ENCODE measurements around the gene CCSER2. TPM values are rescaled to one million over a fixed set of nuclear protein-coding genes. Genes with fewer than 3 reads are reported as not detected.
A peak's percentile ranks its signal among the peaks of the same experiment; 100 is the strongest.

Gene CCSER2
- total and polyA plus RNA-seq, 4 donors = 54.1 to 108 (median 66.8) TPM

- peak in 1 of 6 donors; percentile 58 for DNase-seq (ENCODE audit: low read depth in 4 of 6, low spot score in 6 of 6)
- no CpG with 5 or more reads among the region's 3 CpGs for WGBS (ENCODE audit: insufficient coverage)
- no peak overlapping the region for H3K27ac ChIP-seq (ENCODE audit: low read depth, low read length)
- no peak overlapping the region for H3K4me3 ChIP-seq (ENCODE audit: low read depth, low read length)
- H3K4me1 ChIP-seq (ENCODE audit: control insufficient read depth, insufficient read depth, low read length) = peaks cover 4% of the 10 kb centered on the region
- no peaks in the 10 kb centered on the region for H3K27me3 ChIP-seq (ENCODE audit: control insufficient read depth, insufficient read depth, low read length)
- H3K36me3 ChIP-seq (ENCODE audit: control insufficient read depth, insufficient read depth, low read length) = no peaks in the 10 kb centered on the region
- H3K9me3 ChIP-seq (ENCODE audit: control insufficient read depth, insufficient read depth, low read length) = no peaks in the 10 kb centered on the region
These were observed 224.1 kb downstream of the CCSER2 start for GRCh38 chr10:84552478-84552877.

GRCh38 chr10:84562592-84562991 is 234.2 kb downstream of the CCSER2 start:
- Histone ChIP-seq H3K27me3 (ENCODE audit: control insufficient read depth, insufficient read depth, low read length) (no peaks in the 10 kb centered on the region), H3K27ac (ENCODE audit: low read depth, low read length) (no peak overlapping the region), H3K4me1 (ENCODE audit: control insufficient read depth, insufficient read depth, low read length) (no peaks in the 10 kb centered on the region), H3K4me3 (ENCODE audit: low read depth, low read length) (no peak overlapping the region), H3K9me3 (ENCODE audit: control insufficient read depth, insufficient read depth, low read length) (no peaks in the 10 kb centered on the region), H3K36me3 (ENCODE audit: control insufficient read depth, insufficient read depth, low read length) (no peaks in the 10 kb centered on the region)
- no peak for DNase-seq (ENCODE audit: low read depth in 4 of 6, low spot score in 6 of 6)
- no CpG with 5 or more reads among the region's 6 CpGs for WGBS (ENCODE audit: insufficient coverage)

- DNase-seq (ENCODE audit: low read depth in 4 of 6, low spot score in 6 of 6) = no peak
- 75% methylated on average over 4 of the region's 5 CpGs for WGBS (ENCODE audit: insufficient coverage)
- Histone ChIP-seq H3K27me3 (ENCODE audit: control insufficient read depth, insufficient read depth, low read length) (no peaks in the 10 kb centered on the region), H3K36me3 (ENCODE audit: control insufficient read depth, insufficient read depth, low read length) (no peaks in the 10 kb centered on the region), H3K27ac (ENCODE audit: low read depth, low read length) (no peak overlapping the region), H3K4me1 (ENCODE audit: control insufficient read depth, insufficient read depth, low read length) (no peaks in the 10 kb centered on the region), H3K4me3 (ENCODE audit: low read depth, low read length) (no peak overlapping the region), H3K9me3 (ENCODE audit: control insufficient read depth, insufficient read depth, low read length) (no peaks in the 10 kb centered on the region)
These were observed 235.0 kb downstream of the CCSER2 start for GRCh38 chr10:84563355-84563754.

GRCh38 chr10:84563868-84564267 is 235.5 kb downstream of the CCSER2 start:
- Histone ChIP-seq H3K4me3 (ENCODE audit: low read depth, low read length) (no peak overlapping the region), H3K9me3 (ENCODE audit: control insufficient read depth, insufficient read depth, low read length) (no peaks in the 10 kb centered on the region), H3K36me3 (ENCODE audit: control insufficient read depth, insufficient read depth, low read length) (no peaks in the 10 kb centered on the region), H3K27me3 (ENCODE audit: control insufficient read depth, insufficient read depth, low read length) (no peaks in the 10 kb centered on the region), H3K27ac (ENCODE audit: low read depth, low read length) (no peak overlapping the region), H3K4me1 (ENCODE audit: control insufficient read depth, insufficient read depth, low read length) (no peaks in the 10 kb centered on the region)
- 80% methylated on average over 3 of the region's 4 CpGs for WGBS (ENCODE audit: insufficient coverage)
- no peak for DNase-seq (ENCODE audit: low read depth in 4 of 6, low spot score in 6 of 6)

- DNase-seq (ENCODE audit: low read depth in 4 of 6, low spot score in 6 of 6) = no peak
- no CpG with 5 or more reads among the region's 6 CpGs for WGBS (ENCODE audit: insufficient coverage)
- H3K4me1 ChIP-seq (ENCODE audit: control insufficient read depth, insufficient read depth, low read length) = no peaks in the 10 kb centered on the region
- H3K27ac ChIP-seq (ENCODE audit: low read depth, low read length) = no peak overlapping the region
- no peak overlapping the region for H3K4me3 ChIP-seq (ENCODE audit: low read depth, low read length)
- H3K36me3 ChIP-seq (ENCODE audit: control insufficient read depth, insufficient read depth, low read length) = no peaks in the 10 kb centered on the region
- H3K27me3 ChIP-seq (ENCODE audit: control insufficient read depth, insufficient read depth, low read length) = no peaks in the 10 kb centered on the region
- no peaks in the 10 kb centered on the region for H3K9me3 ChIP-seq (ENCODE audit: control insufficient read depth, insufficient read depth, low read length)
These were observed 237.6 kb downstream of the CCSER2 start for GRCh38 chr10:84565881-84566582.

- WGBS (ENCODE audit: insufficient coverage) = no CpG with 5 or more reads among the region's 2 CpGs
- no peaks in the 10 kb centered on the region for H3K9me3 ChIP-seq (ENCODE audit: control insufficient read depth, insufficient read depth, low read length)
- H3K27me3 ChIP-seq (ENCODE audit: control insufficient read depth, insufficient read depth, low read length) = no peaks in the 10 kb centered on the region
- no peaks in the 10 kb centered on the region for H3K36me3 ChIP-seq (ENCODE audit: control insufficient read depth, insufficient read depth, low read length)
- no peaks in the 10 kb centered on the region for H3K4me1 ChIP-seq (ENCODE audit: control insufficient read depth, insufficient read depth, low read length)
- DNase-seq (ENCODE audit: low read depth in 4 of 6, low spot score in 6 of 6) = no peak
- H3K27ac ChIP-seq (ENCODE audit: low read depth, low read length) = no peak overlapping the region
- H3K4me3 ChIP-seq (ENCODE audit: low read depth, low read length) = no peak overlapping the region
These were observed 238.7 kb downstream of the CCSER2 start for GRCh38 chr10:84567133-84567532.

Other genes with a start within 250 kb of the CCSER2 start
- 100 to 1,000 TPM; 144 to 204 TPM for gene GHITM, start 189.1 kb upstream of the CCSER2 start, total RNA-seq
- gene GHITM, start 189.1 kb upstream of the CCSER2 start, polyA plus RNA-seq (ENCODE audit: insufficient read length in 2 of 2) = 100 to 1,000 TPM; 164 to 187 TPM
- gene GPR15LG, start 154.8 kb upstream of the CCSER2 start, total RNA-seq = not detected
- not detected for gene GPR15LG, start 154.8 kb upstream of the CCSER2 start, polyA plus RNA-seq (ENCODE audit: insufficient read length in 2 of 2)
- 1 to 10 TPM; 4.7 to 5.4 TPM for gene CDHR1, start 134.1 kb upstream of the CCSER2 start, total RNA-seq
- gene CDHR1, start 134.1 kb upstream of the CCSER2 start, polyA plus RNA-seq (ENCODE audit: insufficient read length in 2 of 2) = 10 to 100 TPM; 11.1 to 14.1 TPM
- not detected for gene LRIT2, start 103.0 kb upstream of the CCSER2 start, total RNA-seq
- gene LRIT2, start 103.0 kb upstream of the CCSER2 start, polyA plus RNA-seq (ENCODE audit: insufficient read length in 2 of 2) = under 1 TPM; 0.24 to 0.33 TPM
- gene LRIT1, start 87.0 kb upstream of the CCSER2 start, total RNA-seq = not detected
- not detected for gene LRIT1, start 87.0 kb upstream of the CCSER2 start, polyA plus RNA-seq (ENCODE audit: insufficient read length in 2 of 2)
- 1 to 10 TPM; 3.4 to 5.2 TPM for gene RGR, start 83.5 kb upstream of the CCSER2 start, total RNA-seq
- gene RGR, start 83.5 kb upstream of the CCSER2 start, polyA plus RNA-seq (ENCODE audit: insufficient read length in 2 of 2) = 10 to 100 TPM in 1 of 2 donors, 1 to 10 TPM in 1; 7.3 to 12.1 TPM